Stimulated activated CD8-positive, alpha-beta memory T cell treated with anti-CD3 and anti-CD28 coated beads, Interleukin-4, amount 100 ng/mL, for 4 hours (primary cell): ENCODE data around the gene TGIF2.
"Not testable (repeated sequence)": the region's sequence is repeated elsewhere in the genome, so short reads cannot be mapped to it uniquely, and the experiment has no call there.

Source experiments
- DNase-seq, 2 donors: peaks; one replicate each; pipeline ENCODE4 v3.0.0-alpha.2; 2020; ENCODE audit warnings: low read depth in 2 of 2, low spot score in 1 of 2

Gene TGIF2

DNA sequence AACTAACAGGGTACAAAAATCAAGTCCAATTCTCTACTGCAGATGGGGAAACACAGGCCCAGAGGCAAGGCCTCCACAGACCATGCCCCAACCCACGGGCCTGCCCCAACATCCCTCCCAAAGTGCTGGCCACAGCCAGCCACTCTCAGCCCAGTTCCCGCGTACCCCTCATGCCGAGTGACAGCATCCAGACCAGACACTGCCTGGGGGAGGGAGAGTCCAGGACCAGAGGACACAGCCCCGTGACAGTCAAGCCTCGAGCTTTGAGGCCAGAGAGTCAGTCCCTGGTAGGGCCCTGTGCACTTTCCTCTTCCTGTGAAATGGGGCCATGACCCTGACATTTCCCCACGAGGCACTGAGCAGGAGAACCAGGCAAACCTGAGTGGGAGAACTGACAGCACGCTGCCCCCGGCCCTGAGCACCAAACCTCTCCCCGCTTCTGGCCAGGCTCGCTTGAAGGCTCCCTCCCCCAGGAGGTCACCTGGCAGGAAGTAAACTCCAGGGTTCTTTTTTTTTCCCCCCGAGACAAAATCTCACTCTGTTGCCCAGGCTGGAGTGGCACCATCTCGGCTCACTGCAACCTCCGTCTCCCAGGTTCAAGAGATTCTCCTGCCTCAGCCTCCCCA, 27.2 kb upstream of the TGIF2 start:
- DNase-seq = no peak

DNA sequence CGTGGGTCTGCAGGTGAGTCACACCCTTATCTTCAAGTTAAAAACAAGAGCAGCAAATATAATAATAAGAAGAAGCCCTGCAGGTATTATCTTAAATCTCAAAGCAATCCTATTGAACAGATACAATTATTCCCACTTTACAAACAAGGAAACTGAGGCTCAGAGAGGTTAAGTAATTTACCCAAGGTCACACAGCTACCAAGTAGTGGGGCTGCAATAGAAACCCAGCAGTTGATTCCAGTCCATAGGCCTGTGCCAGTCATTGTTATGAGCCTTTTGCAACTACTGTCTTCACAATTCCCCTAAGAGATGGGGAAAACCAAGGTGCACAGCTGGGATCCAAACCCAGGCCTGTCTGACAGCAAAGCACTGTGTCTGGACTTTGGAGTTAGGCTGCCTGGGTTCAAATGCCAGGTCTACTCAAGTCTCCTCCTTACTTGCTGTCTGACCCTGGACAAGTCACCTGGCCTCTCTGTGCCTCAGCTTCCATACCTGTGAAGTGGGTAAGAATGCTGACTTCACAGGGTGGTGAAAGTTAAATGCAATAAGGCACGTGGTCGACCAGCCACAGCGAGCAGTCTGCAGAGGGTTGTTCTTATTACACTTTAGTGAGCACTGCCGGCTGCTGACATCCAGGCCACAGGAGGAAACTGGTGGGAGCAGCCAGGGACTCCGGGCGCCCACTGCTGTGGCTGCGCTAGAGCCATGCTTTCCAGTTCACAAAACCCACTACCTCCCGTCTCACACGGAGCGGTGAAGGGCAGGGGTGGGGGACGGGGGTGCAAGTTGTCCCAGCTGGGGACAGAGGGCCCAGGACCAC, 26.0 kb upstream of the TGIF2 start:
- DNase-seq = no peak

GRCh38 chr20:36548006-36548315, 25.4 kb upstream of the TGIF2 start:
- no peak for DNase-seq

GRCh38 chr20:36548704-36549627, 24.4 kb upstream of the TGIF2 start:
- DNase-seq = no peak

GRCh38 chr20:36549628-36549941, 23.8 kb upstream of the TGIF2 start:
- no peak for DNase-seq

DNA sequence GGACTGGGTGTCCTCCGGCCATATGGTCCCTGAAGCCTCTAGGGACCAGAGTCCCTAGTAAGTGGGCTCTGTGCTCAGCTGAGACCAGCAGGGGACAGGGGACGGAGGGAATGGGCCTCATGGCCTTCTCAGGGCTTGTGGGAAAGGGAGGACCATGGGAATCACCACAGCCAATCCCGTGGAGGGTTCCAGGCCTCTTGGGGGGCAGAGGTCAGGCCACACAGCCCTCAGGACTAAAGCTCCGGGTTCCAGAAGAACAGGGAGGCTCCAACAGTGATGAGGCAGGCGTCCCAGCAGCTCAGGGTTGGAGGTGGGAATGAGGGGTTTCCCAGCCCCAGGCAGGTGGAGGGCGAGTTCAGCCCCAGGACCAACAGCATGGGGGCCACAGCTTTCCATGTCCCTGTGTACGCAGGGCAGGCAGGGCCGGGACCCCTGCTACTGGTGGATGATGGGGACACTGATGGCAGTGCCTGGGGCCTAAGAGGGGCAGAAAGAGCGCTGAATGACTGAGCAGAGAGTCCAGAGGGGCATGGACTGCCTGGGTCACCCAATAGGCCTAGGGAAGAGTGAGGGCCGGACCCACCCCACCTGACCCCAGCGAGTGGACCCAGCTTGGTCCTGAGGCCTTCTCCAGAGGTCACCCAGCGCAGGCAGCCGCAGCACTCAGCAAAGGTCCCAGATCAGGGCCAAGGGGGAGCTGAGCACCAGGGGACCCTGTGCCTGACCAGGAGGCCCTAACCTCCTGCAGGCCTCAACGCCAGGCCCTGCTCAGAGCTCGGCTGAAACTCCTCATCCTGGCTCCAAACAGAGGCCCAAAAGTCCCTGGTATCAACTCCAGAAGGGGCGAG, 23.2 kb upstream of the TGIF2 start:
- DNase-seq = no peak

DNA sequence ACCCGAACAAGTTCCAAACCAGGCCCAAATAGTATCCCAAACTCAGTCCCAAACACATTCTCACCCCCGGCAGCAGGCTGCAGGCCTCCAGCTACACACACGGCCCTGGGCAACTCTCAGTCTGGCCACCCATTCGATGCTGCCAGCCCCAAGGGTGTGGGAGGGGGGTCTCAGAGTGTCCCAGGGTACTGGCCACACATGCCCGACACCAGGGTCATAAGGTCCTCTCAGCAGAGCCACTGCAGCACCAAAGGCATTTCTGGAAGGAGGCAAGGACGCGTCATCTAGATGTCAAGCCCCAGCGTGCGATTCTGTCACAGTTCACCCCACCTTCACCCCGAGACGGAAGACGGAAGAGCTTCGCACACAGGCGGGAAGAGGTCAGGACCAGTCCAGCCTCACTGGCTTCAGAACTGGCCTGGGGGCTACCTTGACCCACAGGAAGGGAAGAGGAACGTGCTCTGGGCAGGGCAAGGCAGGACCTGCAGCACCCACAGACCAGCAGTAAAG, 22.6 kb upstream of the TGIF2 start:
- DNase-seq = no peak

GRCh38 chr20:36555248-36555647, 18.1 kb upstream of the TGIF2 start:
- no peak for DNase-seq

DNA sequence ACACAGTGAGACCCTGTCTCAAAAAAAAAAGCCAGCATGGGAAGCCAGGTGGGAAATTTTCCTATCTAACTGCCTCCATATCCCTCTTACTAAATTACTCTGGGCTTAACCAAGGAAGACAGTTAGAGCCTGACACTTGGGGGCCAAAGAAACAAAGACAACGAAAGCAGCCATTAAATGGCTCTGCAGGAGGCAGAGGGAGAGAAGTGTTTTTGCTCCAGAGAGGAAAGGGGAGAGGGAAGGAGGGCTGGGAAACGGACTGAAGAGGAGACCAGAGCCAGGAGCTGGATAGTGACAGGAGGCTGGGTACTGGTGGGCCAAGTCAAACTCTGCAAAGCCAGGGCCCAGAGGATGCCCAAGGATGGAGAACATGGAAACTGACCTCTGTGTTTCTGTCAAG, 10.7 kb upstream of the TGIF2 start:
- DNase-seq = no peak

- no peak for DNase-seq
Measured at GRCh38 chr20:36563374-36563773, 10.0 kb upstream of the TGIF2 start.

DNA sequence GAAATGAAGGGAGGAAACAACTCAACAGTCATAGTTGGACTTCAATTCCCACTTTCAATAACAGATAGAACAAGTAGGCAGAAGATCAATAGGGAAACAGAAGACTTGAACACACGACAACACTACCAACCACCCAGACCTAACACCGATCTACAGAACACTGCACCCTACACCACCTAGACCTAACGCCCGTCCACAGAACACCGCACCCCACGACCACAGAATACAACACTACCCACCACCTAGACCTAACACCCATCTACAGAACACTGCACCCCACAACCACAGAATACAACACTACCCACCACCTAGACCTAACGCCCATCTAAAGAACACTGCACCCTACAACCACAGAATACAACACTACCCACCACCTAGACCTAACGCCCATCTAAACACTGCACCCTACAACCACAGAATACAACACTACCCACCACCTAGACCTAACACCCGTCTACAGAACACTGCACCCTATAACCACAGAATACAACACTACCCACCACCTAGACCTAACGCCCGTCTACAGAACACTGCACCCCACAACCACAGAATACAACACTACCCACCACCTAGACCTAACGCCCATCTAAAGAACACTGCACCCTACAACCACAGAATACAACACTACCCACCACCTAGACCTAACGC, 9.2 kb upstream of the TGIF2 start:
- DNase-seq = not testable (repeated sequence)

GRCh38 chr20:36564726-36565121, 8.7 kb upstream of the TGIF2 start:
- not testable (repeated sequence) for DNase-seq

DNA sequence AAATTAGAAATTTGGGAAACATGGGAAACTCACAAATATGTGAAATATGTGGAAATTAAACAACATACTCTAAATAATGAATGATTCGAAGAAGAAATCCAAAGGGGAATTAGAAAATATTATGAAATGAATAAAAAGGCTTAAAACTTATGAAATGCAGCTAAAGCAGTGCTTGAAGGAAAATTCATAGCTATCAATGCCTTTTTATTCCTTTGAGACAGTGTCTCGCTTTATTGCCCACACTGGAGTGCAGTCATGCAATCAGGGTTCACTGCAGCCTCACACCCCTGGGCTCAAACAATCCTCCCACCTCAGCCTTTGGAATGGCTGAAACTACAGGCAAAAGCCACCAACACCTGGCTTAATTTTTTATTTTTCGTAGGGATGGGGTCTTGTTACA, 7.9 kb upstream of the TGIF2 start:
- DNase-seq = no peak

- DNase-seq = no peak
Measured at GRCh38 chr20:36569847-36570429, 3.5 kb upstream of the TGIF2 start.

DNA sequence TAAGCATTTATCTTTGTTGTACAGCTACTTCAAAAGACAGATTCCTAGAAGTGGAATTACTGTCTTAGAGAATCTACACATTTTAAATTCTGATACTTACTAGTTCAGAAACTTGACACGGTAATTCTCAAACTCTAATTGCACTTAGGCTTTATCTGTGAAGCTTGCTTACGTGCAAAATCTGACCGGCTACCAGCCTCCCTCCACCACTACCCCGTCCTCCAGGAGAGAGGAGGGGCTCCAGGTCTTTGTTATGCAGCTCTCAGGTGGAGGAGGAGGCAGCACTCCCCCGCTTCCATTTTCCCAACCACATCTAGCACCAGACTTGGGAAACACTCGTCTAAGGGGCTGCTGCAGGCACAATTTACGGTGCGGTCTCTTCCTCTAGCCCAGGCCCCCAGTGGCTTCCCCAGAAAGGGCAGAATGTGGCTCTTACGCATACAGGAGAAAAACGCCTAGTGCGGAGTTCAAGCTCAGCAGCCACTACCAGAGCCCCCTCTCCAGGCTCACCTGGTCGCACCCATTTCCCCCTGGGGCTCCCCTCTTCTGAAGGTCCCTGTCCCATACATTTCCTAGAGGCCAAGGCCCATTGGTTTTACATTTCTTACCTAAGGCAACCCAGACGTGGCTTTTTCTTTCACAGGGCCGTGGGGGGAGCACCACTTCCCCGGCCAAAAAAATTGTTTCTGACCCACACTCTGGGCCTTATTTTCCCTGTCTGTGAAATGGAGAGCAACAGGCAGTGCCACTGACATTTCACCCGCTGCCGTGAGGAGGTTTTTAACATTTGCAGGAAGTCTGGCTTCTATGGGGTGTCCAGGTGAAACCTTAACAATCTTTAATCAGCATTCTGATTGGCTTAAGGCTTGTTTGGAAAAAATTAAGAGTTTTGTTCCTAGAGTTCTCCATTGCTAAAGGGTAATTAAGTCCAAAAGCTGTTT, 1.6 kb upstream of the TGIF2 start:
- no peak for DNase-seq

GRCh38 chr20:36572701-36573102, 695 bp upstream of the TGIF2 start:
- peak; percentile 50 to 56 for DNase-seq

- no peak for DNase-seq
Measured at GRCh38 chr20:36573798-36574365, 485 bp downstream of the TGIF2 start.

GRCh38 chr20:36574366-36575135, 1.2 kb downstream of the TGIF2 start:
- DNase-seq = peak; percentile 36 to 44
